GM15510 (cell line): Measurements from ENCODE around the gene YWHAQ.

ENCODE experiments used
- POLR2A ChIP-seq: IDR thresholded peaks from 3 replicates; pipeline ENCODE4 v1.6.1; 2011; ENCODE audit warnings: borderline replicate concordance; ENCODE audit not compliant: insufficient read length; ENCODE audit errors: extremely low read depth

The YWHAQ gene

DNA sequence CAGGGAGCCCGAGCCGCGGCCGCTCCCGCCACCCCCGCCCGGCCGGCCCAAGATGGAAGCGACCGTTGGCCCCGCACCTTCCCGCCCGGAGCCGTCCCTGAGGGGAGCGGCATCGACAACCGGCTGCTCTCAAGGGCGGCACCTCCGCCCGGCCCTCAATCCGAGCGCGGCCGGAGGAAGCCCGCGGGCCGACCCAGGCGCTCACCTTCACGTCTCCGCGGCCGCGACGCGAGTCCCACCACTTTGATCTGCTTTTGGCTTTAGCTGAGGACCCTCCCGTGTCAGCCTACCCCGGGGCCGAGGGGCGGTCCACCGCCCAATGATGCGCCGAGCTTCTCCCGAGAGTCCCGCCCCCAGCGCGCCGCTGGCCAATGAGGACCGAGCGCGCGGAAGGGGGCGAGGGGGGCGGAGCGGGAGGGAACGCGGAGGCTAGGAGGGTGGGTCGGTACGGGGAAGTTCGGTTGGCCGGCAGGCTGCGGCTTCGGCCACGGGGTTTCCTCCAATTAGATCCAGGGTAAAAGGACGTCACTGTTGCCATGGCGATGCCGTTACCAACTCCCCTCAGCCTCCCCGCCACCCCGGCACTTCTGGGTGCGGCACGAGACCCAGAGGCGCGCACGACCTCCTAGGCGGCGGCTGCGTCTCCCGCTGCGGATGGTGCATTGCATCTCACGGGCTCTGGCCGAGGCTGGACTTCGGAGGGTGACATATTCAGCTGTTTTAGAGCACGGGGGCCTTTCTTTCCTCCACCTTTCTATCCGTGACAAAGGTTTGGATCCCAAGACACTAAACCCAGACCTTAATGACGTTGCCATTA, at the start of gene YWHAQ:
Gene YWHAQ (minus strand): TSS at position 262 of the 817 bp plus-strand sequence. CDS start 545 bp downstream, outside the sequence.
- TF ChIP-seq POLR2A: peak; percentile 90

DNA sequence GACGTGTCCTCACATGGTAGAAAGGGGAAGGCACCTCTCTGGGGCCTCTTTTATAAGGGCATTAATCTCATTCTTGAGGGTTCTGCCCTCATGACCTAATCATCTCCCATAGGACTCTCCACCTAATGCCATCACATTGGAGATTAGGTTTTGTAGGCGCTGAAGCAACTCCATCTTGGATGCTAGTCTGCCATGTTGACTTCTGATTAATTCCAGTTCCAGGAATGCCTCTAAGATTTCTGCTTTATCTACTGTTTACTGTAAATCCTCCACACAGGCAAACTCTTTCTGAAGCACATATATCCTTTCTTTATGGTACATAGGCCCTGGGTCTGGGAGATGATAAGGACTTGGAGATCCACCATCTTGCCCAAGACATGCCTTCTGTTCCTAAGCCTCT, 49.3 kb upstream of the YWHAQ start:
- TF ChIP-seq POLR2A: no peak

DNA sequence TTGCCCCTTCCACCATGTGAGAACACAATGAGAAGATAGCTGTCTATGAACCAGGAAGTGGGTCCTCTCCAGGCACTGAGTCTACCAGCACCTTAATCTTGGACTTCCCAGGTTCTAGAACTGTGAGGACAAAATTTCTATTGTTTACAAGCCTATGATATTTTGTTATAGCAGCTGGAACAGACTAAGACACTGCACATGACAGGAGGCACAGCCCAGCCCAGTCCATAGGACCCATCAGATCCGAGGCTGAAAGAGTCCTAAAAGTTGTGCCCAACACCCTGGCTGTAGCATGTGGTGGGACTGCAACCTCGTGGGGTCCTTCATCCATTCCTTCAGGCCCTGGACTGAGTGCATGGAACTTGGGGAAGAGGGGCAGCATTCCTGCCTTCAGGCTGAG, 48.4 kb upstream of the YWHAQ start:
- no peak for TF ChIP-seq POLR2A

DNA sequence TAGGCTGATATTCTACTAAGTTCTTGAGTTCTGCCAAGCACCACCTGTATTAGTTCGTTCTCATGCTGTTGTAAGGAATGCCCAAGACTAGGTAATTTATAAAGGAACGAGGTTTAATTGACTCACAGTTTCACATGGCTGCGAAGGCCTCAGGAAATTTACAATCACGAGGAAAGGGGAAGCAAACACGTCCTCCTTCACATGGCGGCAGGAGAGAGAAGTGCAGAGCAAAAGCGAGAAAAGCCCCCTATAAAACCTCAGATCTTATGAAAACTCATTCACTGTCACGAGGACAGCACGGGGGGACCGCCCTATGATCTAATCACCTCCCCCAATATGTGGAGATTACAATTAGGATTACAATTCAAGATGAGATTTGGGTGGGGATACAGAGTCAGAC, 47.7 kb upstream of the YWHAQ start:
- TF ChIP-seq POLR2A: no peak

DNA sequence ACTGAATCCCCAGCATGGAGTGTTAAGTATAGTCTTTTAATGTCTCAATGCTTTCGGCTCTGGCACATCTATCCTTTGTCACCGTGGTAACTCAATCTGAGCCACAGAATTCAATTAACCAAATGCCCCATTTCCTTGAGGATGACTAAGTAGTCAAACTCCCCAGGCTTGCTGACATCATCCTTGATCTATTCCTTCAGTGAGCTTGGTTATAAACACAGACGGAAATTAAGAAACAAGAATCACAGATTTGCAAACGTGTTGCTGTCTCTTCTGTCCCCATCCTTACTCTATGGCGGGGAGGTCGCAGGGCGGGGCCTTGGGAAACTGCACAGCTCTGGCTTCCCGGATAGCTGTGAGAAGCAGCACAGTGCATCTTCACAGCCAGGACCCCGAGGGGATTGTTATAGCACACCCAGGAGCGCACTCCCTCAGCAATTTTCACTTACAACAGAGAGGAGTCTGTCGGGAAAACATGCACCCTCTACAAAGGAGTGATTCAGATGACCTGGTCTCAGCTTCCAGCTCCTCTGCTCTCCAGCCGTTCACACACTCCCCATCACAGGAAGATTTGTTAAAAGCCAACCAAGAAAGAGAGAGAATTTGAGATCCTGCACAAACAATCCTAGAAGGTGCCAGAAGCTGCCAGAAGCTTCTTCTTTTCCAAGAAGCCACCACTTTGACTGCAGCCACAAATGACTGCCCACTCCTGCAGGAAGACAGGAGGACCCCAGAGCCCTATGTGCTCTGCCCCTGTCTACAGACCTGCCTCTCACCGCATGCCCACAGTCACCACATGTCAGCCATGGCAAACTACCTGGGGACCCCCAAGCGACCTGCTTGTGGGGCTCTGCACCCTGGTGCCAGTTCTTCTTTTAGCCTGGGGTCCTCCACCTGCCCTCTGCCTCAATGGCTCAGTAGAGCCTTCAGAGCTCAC, 44.9 kb upstream of the YWHAQ start:
- TF ChIP-seq POLR2A: no peak

DNA sequence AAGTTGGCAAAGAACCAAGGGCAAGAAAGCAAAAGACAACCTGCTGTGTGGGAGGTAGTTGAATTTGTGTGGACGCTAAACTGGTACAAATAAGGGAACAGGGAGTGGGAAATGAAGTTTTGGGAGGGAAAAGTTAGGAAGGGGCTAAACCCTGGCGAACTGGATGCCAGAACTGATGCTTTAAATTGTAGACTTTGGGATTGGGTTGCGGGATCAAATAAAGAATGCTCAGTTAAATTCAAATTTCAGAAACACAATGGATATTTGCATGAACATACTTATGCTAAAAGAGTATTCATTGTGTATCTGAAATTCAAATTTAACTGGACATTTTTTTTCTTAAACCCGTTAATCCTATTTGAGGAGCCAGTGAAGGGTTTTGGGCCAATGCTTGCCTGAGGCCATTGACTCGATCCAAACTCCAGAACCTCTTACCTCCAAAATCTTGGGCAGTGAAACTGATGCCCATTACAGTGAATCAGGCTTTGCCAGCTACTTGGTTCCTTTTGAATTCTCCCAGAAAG, 44.2 kb upstream of the YWHAQ start:
- no peak for TF ChIP-seq POLR2A

DNA sequence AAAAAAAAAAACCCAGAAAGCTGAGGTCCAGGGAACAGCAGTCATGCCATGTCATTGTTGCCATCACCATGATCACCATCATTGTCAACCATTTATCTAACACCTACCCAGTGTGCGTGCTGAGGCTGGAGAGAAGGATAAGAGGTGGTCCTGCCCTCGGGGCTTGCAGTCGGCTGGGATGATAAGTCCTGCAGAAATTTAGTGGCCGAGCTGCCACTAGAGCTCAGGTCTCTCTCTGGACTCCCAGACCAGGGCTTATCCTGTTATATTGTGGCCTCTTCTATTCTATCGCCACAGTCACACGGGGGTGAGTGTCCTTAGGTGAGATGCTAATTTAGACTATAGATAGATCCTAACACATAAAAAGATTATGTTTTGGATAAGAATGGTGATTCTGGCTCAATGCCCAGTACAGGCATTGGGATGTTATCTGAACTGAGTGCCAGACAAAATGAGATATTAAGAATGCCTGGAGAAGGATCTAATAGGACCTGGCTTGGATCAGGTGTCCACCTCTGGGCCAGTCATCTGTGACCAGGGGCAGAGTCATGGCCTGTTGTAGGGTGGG, 43.2 kb upstream of the YWHAQ start:
- no peak for TF ChIP-seq POLR2A

DNA sequence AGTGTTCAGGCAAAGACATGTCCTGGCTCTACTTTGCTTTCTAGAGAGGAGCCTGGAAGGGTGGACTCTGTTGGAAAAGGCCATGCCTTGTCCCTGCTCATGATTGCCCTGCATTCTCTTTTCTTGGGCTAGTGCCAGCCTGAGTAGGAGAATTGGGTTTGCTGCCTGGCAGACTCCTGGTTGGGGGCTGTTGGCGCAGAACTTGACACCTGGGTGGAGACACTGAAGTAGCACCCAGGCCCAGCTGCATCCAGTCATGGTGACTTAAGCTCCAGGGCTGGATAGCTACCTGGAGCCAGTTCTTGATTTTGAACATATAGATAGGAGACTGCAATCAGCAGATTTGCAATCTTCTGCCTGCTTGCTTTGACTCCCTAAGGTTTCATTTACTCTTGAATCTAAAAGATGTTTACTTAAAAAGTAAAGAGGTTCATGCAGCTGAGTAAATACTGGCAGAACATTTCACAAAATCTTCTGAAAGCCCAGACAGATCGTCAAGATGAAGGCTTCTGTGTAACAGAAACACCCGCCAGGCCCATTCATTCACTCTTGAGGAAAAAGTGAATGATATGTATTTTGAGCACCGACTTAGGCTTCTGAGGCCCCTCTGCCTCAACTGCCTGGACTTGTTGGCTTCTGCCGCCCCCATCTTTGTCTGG, 38.0 kb upstream of the YWHAQ start:
- no peak for TF ChIP-seq POLR2A

DNA sequence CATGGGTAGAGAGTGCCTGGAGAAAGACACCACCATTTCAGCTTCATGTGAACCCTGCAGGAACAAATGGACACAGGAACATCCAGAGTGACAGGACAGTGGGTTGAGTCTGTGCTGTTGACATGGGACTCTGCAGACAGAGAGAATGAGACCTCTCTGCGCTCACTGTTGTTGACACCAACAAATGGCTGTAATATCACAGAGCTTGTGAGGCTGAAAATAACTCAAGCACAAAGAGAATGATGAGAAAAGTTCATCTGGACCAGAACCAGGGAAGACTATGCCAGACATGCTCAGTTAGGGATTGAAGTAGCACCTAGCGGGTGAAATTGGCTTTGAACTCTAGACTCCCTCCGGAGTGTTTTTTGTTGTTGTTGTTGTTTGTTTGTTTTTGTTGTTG, 37.0 kb upstream of the YWHAQ start:
- TF ChIP-seq POLR2A: no peak

DNA sequence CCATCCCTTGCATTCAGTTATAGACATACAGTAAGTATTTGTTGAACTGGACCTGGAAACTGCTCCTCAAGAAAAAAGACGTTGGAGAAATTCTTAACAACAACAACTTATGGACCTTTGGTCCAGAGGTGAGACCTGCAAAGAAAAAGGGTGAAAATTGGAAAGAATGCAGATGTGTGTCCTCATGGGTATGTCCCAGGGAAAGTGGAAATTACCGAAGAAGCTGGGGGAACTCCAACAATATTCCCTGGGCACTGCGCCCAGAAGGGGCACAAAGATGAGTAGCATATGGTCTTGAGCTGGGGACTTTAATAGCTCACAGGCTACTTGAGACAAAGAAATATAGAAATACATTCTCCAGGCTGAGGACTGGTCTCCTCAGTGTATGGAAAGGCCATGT, 35.5 kb upstream of the YWHAQ start:
- no peak for TF ChIP-seq POLR2A

DNA sequence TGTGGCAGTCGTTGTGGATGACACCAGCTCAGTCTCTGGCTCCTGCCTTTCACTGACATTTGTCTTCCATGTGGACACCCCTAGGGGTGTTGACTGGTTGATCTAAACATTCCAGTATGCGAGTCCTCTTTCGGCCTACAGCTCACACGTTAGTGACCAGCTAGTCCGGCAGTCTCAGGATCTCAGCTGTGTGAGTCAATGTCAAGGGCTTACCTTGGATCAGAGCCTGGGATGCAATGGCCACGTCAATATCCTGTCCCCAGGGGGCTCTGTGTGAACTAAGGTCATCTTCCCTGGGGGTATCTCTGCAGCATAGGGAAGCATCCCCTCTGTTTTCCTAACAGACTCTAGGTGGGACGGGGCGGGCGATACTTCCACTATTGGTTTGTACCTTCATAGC, 35.1 kb upstream of the YWHAQ start:
- TF ChIP-seq POLR2A: no peak

DNA sequence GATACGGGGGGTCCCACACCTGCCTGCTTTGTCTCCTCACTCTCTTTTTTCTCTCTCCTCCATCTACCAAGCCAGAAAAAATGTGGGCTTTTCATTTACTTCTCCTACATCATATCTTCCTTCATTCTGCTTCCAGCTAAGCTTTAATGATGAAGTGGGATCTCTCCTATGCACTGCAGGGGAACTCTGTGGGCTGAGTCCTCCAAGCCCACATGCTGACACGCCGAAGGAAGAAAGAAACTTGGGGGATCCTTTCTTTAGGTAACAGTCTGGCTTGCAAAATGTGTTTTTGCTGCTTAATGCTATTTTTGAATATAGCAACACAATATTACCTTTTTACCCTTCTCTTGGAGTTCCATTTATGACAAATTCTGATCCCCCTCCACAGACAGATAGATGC, 33.6 kb upstream of the YWHAQ start:
- TF ChIP-seq POLR2A: no peak

DNA sequence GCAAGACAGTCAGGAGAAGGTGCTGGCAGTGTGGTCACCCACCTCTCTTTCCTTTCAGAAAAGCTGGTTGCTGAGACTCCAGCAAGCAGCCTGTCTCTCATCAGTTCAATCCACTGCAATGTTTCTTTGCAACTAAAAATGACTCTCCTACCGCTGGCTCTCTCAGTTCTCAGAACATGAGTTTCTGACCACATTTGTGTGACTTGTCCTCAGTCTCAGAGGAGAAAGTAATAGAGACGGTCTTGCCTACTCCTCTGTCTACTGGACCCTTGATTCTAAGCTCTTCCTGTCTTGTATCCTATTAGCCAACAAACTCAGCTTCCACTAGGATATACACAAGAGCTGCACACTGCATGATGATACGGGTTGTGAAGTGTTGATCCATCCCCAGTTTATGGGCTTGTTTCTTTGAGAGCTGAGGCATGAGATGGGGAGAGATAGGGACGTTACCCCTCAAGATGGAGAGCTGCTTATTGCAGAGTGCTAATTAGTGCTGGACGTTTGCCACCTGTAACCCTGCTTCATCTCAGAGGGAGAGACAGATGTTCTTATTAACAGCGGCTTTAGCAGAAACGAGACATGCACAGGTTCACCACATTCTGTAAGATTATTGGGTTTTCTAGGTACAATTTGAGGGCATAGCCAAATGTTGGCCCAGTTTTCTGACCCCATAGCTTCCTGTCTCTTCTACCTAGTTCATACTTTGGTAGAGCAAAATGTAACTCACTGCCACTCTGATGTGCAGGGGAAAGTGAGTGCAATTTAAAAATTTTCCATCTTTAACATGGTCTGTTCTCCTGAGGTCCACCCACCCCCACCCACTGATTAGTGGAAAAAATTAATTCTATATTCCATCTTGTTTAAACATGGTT, 32.4 kb upstream of the YWHAQ start:
- no peak for TF ChIP-seq POLR2A

DNA sequence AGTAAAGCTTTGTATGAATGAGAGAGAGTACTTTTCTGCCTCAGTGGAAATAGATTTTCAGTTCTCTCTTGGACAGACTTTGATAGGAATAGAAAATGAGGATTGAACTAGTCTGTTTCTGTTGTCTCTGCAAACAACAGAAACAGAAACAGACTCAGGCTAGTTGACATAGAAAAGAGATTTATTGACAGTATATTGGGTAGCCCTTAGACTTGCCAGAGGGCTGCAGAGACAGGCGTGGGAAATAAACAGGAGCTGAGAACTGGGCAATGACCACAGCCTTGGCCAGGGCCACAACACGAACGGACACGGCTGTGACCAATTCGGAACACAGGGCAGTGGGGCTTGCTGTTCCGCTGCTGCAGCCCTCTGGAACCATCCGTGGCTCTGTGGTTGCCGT, 30.5 kb upstream of the YWHAQ start:
- no peak for TF ChIP-seq POLR2A
